HG02571 (cell line): Measurements from ENCODE around the gene MEIS2.

Experiments
- ATAC-seq: cut with Tn5 transposase; IDR thresholded peaks from one replicate; pipeline ENCODE4 v1.9.1; 2021; ENCODE audit warnings: mild to moderate bottlenecking, moderate library complexity; ENCODE audit not compliant: unreplicated experiment

MEIS2 gene

DNA sequence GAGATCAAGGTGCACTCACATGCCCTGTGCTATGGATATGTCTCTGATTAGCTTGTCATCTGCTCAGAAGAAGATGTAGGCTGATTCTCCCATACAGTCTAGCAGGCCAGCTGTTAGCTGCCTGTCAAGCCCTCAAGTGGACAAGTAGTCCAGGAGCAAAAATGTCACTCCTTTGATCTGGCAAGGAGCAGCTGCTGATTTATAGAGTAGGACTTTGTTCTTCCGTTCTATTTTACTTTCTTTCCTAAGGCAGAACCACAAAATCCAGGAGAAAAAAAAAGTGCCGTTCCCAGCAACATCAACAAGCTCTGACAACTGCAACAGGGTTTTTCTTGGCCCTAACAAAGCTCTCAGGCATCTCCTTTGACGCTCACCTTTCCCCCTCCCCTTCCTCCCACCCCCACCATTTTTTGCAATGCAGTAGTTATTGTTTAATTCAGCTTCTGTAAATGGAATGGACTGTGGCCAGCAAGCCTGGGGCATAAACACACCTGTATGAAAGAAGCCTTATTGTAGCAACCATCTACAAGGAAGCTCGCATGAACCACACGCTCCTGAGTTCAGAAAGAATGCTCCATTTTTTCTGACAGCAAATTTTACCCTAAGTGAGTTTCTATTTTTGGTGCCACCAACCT is 196.3 kb downstream of the MEIS2 start:
- no peak for ATAC-seq

DNA sequence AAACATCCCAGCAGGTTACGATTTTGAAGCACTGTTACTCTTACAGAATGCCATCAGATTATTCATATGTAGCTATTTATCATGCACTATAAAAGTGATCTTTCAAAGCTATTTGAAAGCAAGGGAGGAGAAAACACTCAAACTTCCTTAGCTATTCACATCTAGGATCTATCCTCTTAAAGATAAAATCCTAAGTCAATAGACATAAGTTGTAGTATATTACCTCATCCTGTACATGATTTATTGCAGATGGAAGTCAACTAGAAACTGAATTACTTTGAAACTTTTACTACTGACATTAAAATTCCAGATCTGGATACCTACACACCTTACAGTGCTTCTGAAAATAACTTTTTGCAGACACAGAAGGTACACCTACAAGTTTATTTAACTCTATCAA is 197.2 kb downstream of the MEIS2 start:
- no peak for ATAC-seq

- no peak for ATAC-seq
Observed at GRCh38 chr15:36901012-36901411, 199.3 kb downstream of the MEIS2 start.

DNA sequence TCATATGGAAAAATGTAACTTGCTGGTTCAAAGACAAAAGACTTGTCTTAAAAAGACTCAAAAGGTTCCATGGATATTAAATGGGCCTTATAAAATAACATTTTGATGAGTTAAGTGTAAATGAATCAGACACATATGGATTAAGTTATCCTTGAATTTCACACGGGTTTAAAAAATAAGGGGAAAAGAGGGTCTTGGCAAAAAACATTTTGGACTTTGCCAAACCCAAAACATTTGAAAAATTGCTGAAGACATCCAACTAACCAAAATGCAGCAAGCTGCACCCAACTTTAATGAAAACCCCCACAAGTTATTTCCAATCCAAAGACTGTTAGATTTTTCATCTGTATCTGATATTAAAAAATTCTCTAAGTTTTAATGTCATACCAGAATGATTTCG is 200.7 kb downstream of the MEIS2 start:
- ATAC-seq, result no peak

DNA sequence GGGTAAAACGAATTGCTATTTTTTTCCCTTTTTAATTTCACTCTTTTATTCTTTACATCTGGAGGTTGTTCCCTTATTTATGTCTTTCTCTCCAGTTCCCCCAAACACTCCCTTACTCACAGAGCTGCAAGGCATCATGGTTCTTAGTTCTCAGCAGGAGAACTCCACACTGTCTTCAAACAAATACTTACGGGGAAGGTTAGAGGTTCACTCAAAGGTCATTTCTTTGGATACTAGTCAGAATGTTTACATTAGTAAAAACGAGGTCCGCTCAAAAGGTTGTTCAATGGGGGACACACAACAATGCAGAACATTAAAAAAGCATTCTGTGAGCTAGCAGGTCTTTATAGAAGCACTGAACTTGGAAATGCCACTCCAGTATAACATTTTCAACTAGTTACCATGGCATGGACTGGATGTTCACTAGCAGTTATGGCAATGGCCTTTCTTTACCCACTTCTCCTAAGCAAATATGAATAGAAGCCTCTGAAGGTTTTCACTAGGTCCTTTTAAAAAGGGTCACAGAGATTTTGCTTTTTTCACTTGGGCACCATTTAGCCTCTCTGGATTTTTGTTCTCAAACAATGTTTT is 201.7 kb downstream of the MEIS2 start:
- ATAC-seq, result no peak

DNA sequence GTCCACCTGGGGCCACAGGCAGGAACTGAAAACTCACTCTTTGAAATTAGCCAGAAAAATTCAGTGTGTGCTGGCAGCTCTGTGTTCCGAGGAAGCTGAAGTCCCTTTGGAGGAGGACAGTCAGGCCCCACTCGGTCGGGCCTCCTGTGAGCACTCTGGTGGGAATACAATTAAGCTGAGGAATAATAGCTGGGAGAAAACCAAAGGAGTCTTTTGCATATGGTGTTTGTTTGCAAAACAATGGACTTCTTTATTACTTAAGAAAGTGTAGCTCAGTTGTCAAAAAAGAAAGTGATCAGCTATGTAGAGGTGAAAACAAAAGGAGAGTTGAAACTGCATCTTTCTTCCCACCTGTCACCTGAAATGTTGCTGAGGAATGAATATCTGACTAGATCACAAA is 202.5 kb downstream of the MEIS2 start:
- ATAC-seq, result no peak

DNA sequence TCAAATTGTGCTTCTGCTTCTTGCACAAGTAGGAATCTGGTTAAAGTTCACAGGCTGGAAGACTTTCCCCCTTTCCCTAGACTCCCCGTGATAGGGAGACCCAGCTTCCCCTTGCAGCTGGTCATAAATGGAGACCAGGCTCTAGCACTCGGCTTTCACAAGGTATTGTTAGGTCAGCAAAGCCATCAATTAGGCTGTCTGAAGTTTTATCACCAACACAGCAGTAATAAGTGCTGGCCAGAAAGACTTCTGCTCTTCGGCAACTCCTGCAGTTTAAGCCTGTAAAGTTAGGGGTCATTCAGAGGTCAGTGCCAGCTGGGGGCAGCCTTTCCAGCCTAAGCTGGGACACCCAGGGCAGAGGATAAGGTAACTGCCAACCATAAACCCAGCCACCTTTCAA is 203.4 kb downstream of the MEIS2 start:
- ATAC-seq, result no peak

- no peak for ATAC-seq
Observed at GRCh38 chr15:36894075-36894474, 206.3 kb downstream of the MEIS2 start.

DNA sequence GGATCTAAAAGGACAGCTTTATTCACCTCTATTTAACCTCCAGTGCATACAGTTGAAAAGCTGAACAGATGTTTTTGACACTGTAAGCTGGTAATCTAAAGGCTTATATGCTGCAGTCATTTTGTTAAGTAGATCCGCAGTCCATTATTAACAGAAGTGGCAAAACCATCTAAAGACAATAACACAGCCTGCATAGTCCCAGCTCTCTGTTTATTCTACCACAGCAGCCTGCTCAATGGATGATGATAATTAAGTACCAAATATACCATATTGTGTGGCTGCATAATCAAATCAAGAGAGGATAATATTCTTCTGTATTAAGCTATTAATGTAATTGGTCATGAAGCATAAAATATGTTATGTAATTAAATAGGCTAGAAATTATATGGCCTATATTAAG is 207.1 kb downstream of the MEIS2 start:
- no peak for ATAC-seq

DNA sequence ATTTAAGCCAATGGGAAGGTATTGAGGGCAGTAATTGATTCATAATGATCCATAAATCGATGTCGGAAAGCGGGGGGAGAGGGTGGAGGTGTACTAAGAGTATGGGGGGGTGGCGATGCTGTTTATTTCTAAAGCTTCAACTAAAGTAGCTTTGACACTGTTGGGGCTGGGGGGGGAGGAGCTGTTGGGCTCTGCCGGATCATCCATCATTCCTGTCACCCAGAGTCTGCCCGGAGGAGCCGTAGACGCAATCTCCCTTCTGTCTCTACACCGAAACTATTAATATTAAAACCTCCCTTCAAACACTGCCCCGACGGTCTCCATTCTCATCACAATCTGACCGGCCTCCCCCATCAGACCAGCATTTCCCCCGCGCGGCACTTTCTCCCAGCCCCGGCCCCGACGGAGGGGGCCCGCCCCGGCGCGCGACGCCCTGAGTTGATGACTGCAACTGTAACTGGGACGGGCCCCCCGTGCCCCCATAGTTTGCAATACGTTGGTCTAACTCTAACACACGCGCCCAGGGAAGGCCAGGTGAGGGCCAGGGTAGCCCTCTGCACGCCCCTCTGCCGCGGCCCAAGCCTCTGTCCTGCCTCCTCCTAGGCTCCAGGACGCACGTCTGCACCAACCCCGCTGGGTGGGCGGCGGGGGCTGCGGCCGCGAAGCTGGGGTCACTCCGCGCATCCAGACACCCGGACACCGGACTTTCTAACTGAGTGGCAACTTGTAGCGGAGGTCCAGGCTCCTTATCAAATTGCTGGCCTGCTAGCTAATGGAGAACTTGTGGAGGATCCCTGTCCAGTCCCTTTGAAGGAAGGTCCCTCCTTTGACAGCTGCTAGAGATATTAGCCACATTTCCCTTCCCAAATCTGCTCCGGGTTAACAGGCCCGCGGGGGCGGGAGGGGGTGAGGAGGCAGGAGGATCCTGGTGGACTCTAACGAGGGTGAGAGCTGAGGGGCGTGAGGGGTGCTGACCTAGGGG is 212.0 kb downstream of the MEIS2 start:
- no peak for ATAC-seq

- no peak for ATAC-seq
Observed at GRCh38 chr15:36887214-36887961, 213.0 kb downstream of the MEIS2 start.

DNA sequence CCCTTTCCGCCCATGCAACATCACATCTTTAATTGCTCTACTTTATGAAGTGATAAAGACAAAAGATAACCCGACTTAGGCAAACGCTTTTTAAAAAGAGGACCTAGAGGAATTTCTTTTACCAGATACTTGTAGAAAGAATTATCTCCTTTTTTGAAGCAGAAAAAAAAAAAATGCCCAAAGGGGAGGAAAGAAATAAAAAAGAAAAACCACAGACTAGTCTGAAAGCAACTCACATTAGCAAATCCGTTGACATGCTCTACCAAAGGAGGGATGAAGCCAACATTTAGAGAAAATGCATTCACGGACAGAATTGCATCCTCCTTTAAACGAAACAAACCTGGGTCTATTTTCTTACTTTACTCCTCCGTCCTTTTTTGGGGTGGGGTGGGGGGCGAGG is 213.6 kb downstream of the MEIS2 start:
- no peak for ATAC-seq

- no peak for ATAC-seq
Observed at GRCh38 chr15:36886191-36886590, 214.2 kb downstream of the MEIS2 start.

DNA sequence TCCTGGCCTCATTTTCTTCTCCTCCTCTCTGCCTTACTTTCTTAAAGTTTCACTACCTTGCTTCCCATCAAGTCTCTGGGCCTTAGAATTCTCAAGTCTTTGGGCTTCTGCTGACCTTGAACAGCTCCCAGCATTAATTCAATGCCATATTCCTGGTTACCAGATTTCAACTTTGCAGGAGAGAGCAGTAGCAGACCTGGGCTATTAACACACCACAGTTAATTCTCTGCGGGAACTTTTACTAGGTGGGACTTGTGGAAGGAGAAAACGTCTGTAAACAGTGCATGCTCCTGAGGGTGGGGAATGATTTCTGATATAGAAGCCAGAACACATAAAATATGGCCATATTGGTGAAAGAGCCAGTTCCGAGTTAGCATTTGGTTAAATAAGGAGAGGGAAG is 214.6 kb downstream of the MEIS2 start:
- no peak for ATAC-seq

- no peak for ATAC-seq
Observed at GRCh38 chr15:36884936-36885635, 215.3 kb downstream of the MEIS2 start.

DNA sequence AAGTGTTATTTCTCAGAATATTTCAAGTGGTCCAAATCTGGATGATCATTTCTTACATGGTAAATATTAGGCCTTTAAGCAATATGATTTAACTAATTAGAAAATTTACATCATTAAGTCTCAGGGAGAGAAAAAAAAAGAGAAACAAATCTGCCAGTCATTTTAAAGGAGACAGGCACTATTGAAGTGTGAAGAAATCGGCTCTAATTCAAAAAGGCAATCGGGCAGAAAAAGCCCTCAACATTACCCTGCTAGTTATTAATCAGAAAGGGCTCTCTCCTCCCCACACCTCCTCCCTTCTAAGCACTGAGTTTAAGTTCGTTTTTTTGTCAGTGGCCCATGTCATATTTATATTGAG is 215.9 kb downstream of the MEIS2 start:
- no peak for ATAC-seq

DNA sequence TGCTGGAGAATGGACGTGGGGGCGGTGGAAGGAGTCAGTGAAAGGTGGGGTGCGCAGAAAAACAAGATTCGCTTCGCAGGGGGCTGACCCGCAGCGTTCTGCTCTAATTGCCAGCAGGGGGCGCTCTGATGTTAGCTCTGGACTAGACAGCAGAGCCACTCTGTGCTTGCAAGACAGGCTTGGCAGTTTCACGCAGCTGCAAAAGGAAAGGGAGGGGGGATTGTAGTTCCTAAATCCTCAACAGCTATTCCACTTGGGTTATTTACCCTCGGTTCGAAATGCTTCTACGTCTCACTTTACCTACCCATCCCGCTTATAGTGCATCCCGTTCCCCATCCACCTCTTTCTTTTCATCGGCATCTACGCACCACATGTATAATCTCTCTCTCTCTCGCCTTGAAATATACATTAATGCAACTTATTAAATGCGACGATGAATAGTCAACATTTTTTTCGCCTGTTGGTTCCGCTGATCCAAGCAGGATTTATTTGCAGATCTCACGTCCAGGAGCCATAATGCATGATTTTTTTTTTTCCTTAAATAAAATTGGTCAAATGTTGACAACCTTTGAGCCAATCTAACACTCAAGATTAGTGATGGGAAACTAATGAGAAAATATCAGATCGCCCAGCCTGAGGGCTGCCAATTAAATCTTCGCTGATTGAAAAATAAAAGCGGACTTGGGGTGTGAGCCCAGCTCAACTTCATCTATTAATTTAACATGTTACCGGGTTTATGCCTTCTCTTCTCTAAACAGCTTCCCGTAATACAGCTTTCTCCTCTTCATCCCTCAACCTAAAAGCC is 216.4 kb downstream of the MEIS2 start:
- ATAC-seq, result peak; percentile 80

DNA sequence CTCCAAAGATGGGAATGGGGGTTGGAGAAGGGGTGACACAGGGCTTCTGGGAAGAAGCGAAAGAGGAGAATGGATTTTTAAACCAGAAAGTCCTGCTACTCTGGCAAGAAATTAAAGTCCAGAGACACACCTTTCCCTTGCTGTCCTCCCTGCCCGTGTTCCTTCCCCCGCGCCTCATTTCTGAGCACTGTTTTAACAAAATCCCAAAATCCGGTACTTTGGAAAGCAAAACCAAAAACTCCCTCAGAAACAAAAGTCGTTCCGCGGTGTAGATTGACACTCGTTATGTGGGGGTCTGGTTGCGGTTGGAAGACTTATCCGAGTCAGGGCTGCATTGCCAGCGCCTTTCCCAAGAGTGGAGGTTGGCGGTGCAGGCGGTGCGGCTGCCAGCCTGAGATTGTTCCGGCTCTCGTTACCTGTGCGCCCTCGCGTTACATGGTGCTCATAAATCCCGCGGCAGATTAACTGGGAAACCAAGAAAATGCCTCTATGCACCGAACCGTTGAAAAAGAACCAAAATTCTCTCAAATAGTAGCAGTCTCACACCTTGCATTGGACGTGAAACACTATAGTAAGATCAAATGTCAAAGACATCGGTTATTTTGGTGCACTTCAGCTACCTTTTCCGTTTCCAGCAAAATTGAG is 217.7 kb downstream of the MEIS2 start:
- no peak for ATAC-seq

DNA sequence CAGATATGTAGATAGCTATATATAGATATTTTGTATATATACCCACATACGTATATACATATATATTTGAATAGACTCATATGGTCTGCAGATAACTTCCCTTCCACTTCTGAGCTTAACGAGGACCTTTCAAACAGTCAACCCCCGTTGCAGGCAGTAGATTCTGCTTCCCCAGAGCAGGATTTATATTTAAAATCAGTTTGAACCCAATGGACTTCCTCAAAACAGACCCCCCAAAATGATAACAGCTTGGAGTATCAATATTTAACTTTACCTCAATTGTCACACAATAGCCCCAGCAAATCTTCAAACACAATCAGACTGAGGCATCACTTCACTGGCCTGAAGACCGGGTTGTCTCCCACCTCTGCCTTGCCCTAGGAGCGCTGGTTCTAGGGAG is 218.3 kb downstream of the MEIS2 start:
- no peak for ATAC-seq
